Measurements from ENCODE around the gene RIMBP2. TPM values are rescaled to one million over a fixed set of nuclear protein-coding genes. Genes with fewer than 3 reads are reported as not detected.

The RIMBP2 gene
- total and polyA plus RNA-seq, 9 of the 15 experiments (the other 6 are each of a cell fraction or from before 2014, with no cell fraction given): not detected

DNA sequence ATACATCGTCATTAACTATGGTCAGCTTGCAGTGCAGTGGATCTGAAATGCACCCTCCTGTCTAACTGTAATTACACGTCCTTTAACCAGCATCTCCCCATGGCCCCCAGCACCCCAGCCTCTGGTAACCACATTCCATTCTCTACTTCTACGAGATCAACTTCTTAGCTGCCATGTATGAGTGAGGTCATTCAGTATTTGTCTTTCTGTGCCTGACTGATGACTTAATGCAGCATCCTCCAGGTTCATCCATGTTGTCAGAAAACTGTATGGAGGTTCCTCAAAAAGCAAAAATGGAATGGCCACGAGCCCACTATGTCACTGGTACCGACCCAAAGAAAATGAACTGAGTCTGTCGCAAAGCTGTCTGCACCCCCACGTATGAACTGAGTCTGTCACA lies 107.3 kb downstream of the RIMBP2 start:
- POLR2A ChIA-PET: no interaction called here
- Histone ChIP-seq H3K4me3 (no peak overlapping the region), H3K27me3 (ENCODE audit: control insufficient read depth in 2 of 2, insufficient read depth in 2 of 2, low read length in 2 of 2) (peaks cover 31 to 82% of the 10 kb centered on the region in 2 experiments), H3K9ac (ENCODE audit: insufficient read depth in 1 of 2, low read depth in 2 of 2, low read length in 2 of 2) (no peak overlapping the region), H3K4me1 (replicated peaks in 1 of 2; ENCODE audit: control insufficient read depth in 2 of 2, insufficient read depth in 2 of 2, low read length in 2 of 2) (no peaks in the 10 kb centered on the region), H2AFZ (ENCODE audit: low read depth, low read length) (no peak overlapping the region), H4K20me1 (replicated peaks; ENCODE audit: control insufficient read depth, insufficient read depth, low read length) (no peaks in the 10 kb centered on the region), H3K4me2 (ENCODE audit: insufficient read depth, low read length) (no peak overlapping the region), H3K79me2 (ENCODE audit: control insufficient read depth, insufficient read depth, low read length) (no peaks in the 10 kb centered on the region), H3K9me1 (ENCODE audit: control insufficient read depth, insufficient read depth, low read length) (no peaks in the 10 kb centered on the region), H3K27ac (ENCODE audit: extremely low read depth, low read depth, low read length) (no peak overlapping the region), H3K9me3 (replicated peaks; ENCODE audit: control insufficient read depth, insufficient read depth, low read depth, low read length) (no peaks in the 10 kb centered on the region), H3K36me3 (ENCODE audit: control insufficient read depth, insufficient read depth, low read length) (no peaks in the 10 kb centered on the region)
- in situ Hi-C loops (cut with MboI) (no loop called here), intact Hi-C loops (cut with micrococcal nuclease) (no loop called here)
- DNase-seq (ENCODE audit: extremely low read depth in 1 of 4, low spot score in 3 of 4): no peak
- CTCF ChIA-PET (ENCODE audit: low intra/inter-chr PET ratio): no interaction called here
- no TSS peak for BruUV-seq (replicated peaks)
- no peak for FAIRE-seq
- TF ChIP-seq MTA1 (IDR thresholded peaks at IDR 0.05; ENCODE audit: borderline replicate concordance) (no peak), PHB2 (IDR thresholded peaks at IDR 0.05; ENCODE audit: low read depth) (no peak), ZNF212 (CRISPR knock-in tag; IDR thresholded peaks at IDR 0.05) (no peak), DIDO1 (tag; IDR thresholded peaks at IDR 0.05; ENCODE audit: low read depth) (no peak), MXI1 (IDR thresholded peaks at IDR 0.05; ENCODE audit: low read depth, low read length) (no peak), ZNF197 (CRISPR knock-in tag; IDR thresholded peaks at IDR 0.05; ENCODE audit: low read depth) (no peak), NFATC3 (IDR thresholded peaks at IDR 0.05) (no peak), ZSCAN29 (IDR thresholded peaks at IDR 0.05) (no peak), ZNF324 (CRISPR knock-in tag; IDR thresholded peaks at IDR 0.05) (no peak), TRIM24 (IDR thresholded peaks at IDR 0.05) (no peak), EP400 (IDR thresholded peaks at IDR 0.05) (no peak), PCBP2 (IDR thresholded peaks at IDR 0.05; ENCODE audit: low read depth, low read length, poor library complexity, severe bottlenecking) (no peak), SMARCA5 (IDR thresholded peaks at IDR 0.05) (no peak), XRCC5 (IDR thresholded peaks at IDR 0.05; ENCODE audit: low read depth, low read length) (no peak), POLR2G (IDR thresholded peaks at IDR 0.05; ENCODE audit: low read depth, low read length) (no peak)
- TF ChIP-seq, protein P1, sequence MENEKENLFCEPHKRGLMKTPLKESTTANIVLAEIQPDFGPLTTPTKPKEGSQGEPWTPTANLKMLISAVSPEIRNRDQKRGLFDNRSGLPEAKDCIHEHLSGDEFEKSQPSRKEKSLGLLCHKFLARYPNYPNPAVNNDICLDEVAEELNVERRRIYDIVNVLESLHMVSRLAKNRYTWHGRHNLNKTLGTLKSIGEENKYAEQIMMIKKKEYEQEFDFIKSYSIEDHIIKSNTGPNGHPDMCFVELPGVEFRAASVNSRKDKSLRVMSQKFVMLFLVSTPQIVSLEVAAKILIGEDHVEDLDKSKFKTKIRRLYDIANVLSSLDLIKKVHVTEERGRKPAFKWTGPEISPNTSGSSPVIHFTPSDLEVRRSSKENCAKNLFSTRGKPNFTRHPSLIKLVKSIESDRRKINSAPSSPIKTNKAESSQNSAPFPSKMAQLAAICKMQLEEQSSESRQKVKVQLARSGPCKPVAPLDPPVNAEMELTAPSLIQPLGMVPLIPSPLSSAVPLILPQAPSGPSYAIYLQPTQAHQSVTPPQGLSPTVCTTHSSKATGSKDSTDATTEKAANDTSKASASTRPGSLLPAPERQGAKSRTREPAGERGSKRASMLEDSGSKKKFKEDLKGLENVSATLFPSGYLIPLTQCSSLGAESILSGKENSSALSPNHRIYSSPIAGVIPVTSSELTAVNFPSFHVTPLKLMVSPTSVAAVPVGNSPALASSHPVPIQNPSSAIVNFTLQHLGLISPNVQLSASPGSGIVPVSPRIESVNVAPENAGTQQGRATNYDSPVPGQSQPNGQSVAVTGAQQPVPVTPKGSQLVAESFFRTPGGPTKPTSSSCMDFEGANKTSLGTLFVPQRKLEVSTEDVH (IDR thresholded peaks at IDR 0.05; ENCODE audit: low read depth, partially characterized antibody): no peak
- TF ChIP-seq, protein P2, sequence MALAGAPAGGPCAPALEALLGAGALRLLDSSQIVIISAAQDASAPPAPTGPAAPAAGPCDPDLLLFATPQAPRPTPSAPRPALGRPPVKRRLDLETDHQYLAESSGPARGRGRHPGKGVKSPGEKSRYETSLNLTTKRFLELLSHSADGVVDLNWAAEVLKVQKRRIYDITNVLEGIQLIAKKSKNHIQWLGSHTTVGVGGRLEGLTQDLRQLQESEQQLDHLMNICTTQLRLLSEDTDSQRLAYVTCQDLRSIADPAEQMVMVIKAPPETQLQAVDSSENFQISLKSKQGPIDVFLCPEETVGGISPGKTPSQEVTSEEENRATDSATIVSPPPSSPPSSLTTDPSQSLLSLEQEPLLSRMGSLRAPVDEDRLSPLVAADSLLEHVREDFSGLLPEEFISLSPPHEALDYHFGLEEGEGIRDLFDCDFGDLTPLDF (CRISPR knock-in tag; IDR thresholded peaks at IDR 0.05): no peak
- TF ChIP-seq, protein P3, sequence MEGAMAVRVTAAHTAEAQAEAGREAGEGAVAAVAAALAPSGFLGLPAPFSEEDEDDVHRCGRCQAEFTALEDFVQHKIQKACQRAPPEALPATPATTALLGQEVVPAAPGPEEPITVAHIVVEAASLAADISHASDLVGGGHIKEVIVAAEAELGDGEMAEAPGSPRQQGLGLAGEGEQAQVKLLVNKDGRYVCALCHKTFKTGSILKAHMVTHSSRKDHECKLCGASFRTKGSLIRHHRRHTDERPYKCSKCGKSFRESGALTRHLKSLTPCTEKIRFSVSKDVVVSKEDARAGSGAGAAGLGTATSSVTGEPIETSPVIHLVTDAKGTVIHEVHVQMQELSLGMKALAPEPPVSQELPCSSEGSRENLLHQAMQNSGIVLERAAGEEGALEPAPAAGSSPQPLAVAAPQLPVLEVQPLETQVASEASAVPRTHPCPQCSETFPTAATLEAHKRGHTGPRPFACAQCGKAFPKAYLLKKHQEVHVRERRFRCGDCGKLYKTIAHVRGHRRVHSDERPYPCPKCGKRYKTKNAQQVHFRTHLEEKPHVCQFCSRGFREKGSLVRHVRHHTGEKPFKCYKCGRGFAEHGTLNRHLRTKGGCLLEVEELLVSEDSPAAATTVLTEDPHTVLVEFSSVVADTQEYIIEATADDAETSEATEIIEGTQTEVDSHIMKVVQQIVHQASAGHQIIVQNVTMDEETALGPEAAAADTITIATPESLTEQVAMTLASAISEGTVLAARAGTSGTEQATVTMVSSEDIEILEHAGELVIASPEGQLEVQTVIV (CRISPR knock-in tag; IDR thresholded peaks at IDR 0.05; ENCODE audit: borderline replicate concordance): no peak
- WGBS (ENCODE audit: insufficient coverage, low coverage, missing lambda C conversion rate): 1% methylated on average over 7 of the region's 7 CpGs
- no peak for ATAC-seq

Data from K562 (cell line).